ENCODE data around the gene PSIP1.
A peak's percentile ranks its signal among the peaks of the same experiment; 100 is the strongest.
"Not testable (repeated sequence)": the region's sequence is repeated elsewhere in the genome, so short reads cannot be mapped to it uniquely, and the experiment has no call there.

PSIP1 gene

DNA sequence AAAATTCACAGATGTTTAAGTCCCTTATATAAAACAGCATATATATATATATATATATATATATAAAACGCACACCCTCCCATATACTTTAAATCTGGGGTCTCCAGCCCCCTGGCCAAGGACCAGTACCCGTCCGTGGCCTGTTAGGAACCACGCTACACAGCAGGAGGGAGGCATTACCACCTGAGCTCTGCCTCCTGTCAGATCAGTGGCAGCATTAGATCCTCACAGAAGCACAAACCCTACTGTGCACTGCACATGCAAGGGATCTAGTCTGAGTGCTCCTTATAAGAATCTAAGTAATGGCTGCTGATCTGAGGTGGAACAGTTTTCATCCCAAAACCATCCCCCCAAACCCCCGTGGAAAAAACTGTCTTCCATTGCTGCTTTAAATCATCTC, 9.0 kb downstream of the PSIP1 start:
- DNase-seq = no peak

DNA sequence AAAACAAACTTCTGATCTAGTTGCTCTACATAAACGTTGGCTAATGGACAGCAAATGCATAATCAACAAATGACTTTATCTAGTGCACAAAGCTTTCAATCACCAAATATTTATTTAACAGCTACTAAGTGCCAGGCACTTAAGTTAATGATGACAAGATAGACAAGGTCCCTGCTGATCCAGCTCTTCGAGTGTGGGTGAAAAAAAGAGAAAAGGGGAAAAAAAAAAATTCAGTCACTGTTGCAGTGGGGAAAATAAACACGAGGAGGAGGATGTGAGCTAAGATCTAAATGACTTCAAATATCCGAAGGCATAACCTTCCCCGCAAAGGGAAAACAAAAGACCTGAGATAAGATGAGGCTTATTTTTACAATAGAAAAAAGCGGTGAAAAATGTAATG, 9.6 kb downstream of the PSIP1 start:
- no peak for DNase-seq

DNA sequence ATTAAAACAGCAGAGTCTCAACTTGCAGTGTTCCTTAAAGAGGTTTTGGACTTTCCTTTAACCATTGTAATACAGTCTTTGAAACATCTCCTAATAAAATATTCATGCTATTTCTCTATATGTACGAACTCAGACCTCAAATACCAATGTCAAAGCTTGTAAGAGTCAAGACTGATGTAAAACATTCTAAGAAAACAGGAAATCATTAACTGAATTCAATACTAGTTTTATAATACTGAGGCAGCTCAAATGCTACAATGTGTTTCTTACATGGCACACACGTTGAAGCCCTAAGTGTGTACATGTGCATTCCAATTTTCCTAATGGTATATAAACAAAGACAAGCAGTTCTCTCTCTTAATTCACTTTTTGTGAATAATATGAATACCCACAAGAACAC, 11.6 kb downstream of the PSIP1 start:
- no peak for DNase-seq

DNA sequence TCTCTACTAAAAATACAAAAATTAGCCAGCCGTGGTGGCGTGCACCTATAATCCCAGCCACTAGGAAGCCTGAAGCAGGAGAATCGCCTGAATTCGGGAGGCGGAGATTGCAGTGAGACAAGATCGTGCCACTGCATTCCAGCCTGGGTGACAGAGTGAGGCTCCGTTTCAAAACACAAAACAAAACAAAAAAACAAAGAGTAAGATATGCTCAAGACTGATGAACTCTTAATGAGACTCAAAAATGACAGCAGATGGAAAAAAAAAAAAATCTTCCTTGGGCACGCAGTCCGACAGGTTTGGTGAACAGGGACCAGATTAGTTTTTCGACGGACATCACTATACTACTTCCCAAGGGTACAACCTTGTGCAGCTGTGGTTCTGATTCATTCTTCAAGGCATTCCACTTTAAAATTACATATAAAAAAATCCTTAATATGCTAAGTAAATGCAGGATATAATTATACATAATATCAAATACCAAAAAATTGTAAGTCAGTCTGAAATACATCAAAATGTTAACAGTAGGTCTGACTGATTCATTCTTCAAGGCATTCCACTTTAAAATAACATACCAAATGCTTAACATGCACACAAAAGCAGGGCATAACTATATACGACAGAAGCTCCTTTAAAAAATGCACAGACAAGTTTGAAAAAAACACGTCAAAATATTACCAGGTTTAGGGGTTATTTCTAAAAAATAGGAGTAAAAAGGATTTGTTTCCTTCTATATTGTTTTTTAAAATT, 12.3 kb downstream of the PSIP1 start:
- no peak for DNase-seq

DNA sequence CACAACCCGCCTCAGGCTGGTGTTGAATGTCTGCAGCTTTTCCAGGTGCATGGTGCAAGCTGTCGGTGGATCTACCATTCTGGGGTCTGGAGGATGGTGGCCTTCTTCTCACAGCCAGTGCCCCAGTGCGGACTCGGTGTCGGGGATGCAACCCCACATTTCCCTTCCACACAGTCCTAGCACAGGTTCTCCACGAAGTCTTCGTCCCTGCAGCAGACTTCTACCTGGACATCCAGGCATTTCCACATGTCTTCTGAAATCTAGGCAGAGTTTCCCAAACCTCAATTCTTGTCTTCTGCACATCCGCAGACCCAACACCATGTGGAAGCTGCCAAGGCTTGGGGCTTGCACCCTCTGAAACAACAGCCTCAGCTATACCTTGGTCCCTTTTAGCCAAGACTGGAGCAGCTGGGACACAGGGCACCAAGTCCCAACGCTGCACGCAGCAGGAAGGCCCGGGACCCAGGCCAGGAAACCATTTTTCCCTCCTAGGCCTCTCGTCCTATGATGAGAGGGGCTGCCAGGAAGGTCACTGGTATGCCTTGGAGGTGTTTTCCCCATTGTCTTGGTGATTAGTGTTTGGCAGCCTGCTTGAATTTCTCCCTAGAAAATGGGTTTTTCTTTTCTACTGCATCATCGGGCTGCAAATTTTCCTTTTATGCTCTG, 18.2 kb downstream of the PSIP1 start:
- DNase-seq = no peak

DNA sequence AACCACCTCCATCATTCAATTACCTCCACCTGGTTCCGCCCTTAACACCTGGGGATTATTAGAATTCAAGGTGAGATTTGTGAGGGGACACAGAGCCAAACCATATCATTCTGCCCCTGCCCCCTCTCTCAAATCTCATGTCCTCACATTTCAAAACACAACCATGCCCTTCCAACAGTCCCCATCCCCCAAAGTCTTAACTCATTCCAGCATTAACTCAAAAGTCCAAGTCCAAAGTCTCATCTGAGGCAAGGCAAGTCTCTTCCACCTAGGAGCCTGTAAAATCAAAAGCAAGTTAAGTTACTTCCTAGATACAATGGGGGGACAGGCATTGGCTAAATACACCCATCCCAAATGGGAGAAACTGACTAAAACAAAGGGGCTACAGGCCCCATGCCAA, 18.8 kb downstream of the PSIP1 start:
- DNase-seq = no peak

DNA sequence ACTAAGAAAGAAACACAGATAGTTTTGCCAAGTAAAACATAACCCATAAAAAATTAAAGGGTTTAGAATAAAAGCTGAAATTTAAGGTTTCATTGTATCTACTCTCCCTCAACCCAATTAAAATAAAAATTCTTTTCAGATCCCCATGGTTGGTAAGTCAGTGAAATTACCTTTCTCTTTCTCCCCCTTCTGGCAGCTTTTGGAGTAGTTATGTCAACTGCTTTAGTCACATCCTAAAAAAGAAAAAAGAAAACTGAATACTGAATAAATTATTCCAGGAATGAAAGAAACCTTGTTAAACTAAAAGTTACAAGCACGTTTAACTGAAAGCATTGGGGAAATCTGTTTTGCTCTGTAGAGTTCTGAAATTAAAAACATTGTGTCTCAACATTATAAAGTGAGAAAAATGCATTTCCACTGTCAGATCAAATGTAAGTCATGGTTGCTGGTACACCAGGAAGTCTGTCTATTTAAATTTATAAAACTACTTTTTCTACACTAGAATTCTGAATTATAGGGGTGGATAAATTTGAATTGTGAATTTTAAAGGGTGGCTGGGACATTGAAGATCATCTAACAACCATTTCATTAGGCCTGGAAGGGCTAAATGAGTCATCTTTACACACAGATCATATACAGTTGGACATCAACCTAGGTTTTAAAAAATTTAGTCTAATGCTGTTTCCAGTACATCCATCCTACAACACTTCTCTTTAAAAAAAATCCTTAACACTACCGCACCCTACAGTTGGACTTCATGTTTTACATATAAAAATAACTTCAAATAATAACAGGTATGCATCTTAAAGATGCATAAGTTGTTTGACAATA, 24.7 kb downstream of the PSIP1 start:
- peak in 1 of 5 experiments; percentile 22 for DNase-seq

DNA sequence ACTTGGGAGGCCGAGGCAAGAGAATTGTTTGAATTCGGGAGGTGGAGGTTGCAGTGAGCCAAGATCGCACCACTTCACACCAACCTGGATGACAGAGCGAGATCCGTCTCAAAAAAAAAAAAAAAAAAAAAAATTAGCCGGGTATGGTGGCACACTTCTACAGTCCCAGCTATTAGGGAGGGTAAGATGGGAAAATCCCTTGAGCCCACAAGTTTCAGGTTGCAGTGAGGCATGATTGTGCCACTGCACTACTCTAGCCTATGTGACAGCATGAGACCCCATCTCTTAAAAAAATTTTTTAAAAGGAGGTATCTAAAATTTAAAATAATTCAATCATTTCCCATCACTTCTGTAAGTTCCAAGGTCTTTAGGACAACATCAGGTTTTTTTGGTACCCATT, 26.0 kb downstream of the PSIP1 start:
- no peak for DNase-seq

DNA sequence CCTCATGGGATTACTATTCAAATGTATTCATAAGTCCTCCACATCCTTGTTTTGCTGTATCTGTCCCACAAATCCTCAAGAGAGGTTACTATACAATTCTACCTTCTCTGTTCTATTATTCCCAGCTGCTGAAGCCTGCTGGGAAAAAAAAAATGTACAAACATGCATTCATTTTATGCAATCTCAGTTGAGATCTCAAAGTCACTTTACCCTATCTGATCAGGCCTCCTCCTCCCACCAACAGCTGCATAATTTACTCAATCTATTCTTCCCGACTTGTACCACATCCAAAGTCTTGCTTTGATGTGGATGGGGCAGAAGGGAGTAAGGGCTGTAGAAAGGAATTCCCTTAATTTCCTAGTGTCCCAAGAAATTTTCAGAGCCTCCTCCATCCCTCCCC, 28.6 kb downstream of the PSIP1 start:
- DNase-seq = no peak

DNA sequence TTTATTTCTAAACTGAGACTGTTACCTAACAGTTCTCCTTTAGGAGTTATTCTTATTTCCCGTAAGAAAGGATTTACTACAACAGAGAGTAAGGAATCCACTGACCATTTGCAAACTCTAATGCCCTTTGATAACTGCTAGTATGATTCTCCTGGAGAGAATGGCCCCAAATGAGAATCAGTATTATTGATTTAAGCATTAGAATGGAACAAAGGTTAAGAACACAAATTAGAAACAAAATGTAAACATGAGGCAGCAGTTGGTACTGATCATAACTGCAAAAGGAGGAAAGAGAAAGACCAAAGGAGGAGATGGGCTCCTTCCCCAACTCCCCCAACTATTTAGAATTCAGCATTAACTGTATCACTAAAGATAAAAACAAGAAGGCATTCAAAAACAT, 30.7 kb downstream of the PSIP1 start:
- no peak for DNase-seq

DNA sequence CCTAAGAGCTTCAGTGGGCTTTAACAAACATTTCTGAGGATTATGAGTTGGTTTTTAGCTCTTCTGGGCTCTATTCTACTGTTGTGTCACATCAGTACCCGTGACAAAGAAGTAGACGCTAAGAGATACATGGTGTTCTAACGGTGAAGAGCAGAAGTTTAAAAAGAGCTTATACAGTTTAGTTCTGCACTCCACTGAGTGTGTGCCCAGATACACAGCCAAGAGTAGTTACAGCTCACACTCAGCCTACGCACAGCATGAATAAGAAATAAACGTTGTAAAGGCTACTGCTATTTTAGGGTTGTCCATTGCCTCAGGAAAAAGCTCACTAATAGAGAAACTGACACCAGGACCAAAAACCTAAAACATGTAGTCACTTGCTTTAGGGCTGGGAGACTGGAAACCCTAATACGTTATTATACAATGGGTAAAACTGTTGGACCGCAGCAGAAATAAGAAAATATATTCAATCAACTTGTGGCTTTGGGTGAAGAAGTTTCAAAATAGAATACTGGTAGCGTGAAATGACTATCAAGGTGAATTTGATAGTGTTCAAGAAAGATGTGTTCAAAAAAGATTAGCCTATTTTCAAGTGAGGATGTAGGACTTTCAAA, 34.7 kb downstream of the PSIP1 start:
- DNase-seq = no peak

DNA sequence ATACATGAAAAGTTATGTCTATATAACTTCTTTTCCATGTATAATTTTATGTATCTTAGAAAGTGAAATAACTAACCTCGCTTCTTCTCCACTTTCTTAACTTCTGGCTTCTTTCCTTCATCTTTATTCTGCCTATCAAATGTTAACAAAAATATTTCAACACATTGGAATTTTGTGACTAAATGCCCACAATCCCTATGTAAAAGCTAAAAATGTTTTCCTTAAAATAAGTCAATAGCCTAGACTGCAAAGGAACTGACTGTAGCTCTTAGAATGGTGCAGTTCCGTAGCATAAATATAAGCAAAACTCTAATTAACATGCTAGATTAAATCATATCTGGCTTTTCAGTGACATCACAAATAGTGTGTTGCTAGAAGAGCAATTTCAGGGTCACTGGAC, 40.9 kb downstream of the PSIP1 start:
- no peak for DNase-seq

DNA sequence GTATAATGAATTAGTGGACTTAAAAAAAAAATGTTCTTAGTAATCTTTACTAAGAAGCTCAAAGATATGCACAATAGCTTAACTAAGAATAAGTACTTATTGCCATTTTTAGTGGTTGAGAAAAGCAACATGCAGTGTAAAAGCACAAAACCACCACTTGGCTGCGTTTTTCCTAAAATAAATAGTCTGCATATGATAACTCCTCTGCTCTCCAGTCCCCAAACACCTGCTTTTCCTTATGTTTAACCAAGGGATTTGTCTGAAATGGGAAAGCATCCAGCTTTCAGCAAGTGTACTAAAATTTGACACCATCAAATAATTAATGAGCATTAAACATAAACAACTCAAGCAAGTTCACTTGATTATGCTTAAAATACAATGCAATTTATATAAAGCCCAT, 41.4 kb downstream of the PSIP1 start:
- DNase-seq = no peak

DNA sequence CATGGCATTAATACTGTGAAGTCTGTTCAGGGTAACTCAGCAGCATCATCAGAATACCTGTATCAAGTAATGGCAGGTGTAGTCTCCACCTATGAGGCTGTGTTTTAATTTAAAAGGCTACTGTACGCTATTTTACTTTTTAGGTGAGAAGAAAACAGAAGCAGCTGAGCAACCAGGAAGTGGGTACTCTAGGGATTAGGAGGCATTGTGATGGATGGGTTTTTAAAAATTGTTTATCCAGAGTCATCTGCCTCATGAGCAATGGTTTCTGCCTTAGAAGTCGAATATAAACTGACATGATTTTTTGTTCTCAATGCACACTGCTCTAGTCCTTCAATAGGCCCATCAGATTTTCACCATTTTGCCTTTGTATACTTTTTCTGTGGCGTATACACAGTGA, 42.6 kb downstream of the PSIP1 start:
- DNase-seq = no peak

DNA sequence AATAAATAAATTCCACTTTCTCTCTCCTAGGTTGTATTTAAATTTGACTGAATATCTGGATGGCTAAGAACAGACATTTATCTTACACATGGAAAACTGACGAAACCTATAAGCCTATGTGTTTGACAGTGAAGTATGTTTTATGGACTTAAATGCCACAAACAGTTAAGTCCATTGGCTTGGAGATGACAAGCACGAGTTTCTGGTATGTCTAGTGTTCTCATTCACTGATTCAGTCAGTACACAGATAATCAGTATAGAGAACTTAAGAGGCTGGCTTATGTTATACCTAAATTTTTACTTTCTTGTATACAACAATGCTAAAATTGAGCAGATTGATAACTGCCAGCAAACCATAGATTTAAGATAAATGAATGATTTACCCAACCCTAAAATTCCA, 49.2 kb downstream of the PSIP1 start:
- no peak for DNase-seq

DNA sequence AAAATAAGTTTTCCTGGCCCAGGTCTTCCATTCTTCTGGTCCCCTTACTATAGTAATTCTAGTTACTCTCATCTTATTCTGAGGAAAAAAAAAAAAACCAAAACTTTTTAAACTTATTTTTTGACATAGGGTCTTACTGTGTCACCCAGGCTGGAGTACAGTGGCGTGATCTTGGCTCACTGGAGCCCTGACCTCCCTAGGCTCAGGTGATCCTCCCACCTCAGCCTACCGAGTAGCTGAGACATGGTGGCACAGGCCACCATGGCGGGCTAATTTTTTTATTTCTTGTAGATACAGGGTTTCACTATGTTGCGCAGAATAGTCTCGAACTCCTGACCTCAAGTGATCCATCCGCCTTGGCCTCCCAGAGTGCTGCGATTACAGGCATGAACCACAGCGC, 49.7 kb downstream of the PSIP1 start:
- no peak for DNase-seq

DNA sequence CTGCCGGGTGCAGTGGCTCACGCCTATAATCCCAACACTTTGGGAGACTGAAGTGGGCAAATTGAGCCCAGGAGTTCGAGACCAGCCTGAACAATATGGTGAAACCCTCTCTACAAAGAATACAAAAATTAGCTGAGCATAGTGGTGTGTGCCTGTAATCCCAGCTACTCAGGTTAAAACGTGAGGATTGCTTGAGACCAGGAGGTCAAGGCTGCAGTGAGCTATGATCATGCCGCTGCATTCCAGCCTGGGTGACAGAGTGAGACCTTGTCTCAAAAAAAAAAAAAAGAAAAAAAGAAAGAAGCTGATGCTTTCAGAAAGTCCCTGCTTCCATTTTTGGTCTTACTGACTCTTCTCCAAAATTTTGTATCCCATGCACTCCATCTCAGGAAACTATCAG, 56.8 kb downstream of the PSIP1 start:
- DNase-seq = no peak

DNA sequence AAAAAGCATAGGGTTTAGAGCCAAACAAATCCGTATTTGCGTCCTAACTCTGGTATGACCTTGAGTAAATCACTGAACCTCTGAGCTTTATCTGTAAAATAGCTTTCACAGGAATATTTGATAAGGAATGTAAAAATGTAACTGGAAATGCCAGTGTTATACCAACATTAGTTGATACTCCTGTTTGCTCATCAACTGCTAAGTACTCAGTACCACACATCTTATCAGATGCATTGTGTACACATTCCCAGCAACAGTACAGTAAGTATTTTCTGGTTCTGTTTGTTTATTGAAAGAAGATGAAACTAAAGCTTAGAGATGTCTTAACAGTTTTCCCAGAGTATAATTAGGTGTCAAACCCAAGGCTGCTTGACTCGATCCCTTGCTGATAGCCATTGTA, 66.6 kb downstream of the PSIP1 start:
- DNase-seq = no peak

DNA sequence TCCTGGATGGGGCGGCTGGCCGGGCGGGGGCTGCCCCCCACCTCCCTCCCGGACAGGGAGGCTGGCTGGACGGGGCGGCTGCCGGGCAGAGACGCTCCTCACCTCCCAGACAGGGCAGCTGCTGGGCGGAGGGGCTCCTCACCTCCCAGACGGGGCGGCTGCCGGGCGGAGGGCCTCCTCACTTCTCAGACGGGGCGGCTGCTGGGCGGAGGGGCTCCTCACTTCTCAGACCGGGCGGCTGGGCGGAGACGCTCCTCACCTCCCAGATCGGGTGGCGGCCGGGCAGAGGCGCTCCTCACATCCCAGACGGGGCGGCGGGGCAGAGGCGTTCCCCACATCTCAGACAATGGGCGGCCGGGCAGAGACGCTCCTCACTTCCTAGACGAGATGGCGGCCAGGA, 68.5 kb downstream of the PSIP1 start:
- DNase-seq = not testable (repeated sequence)

DNA sequence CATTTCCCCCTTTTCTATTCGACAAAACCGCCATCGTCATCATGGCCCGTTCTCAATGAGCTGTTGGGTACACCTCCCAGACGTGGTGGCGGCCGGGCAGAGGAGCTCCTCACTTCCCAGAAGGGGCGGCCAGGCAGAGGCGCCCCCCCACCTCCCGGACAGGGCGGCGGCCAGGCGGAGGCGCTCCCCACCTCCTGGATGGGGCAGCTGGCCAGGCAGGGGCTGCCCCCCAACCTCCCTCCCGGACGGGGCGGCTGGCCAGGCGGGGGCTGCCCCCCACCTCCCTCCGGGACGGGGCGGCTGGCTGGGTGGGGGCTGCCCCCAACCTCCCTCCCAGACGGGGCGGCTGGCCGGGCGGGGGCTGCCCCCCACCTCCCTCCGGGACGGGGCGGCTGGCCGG, 68.9 kb downstream of the PSIP1 start:
- DNase-seq = not testable (repeated sequence)

DNA sequence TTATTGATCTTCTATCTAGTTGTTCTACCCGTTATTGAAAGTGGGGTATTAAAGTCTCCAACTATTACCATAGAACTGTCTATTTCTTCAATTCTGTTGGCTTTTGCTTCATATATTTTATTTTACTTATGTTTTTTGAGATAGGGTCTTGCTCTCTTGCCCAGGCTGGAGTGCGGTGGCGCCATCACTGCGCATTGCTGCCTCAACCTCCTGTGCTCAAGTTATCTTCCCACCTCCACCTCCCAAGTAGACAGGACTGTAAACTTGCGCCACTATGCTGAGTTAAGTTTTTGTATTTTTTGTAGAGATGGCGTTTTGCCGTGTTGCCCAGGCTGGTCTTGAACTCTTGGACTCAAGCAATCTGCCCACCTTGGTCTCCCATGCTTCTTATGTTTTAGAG, 71.9 kb downstream of the PSIP1 start:
- DNase-seq = no peak

DNA sequence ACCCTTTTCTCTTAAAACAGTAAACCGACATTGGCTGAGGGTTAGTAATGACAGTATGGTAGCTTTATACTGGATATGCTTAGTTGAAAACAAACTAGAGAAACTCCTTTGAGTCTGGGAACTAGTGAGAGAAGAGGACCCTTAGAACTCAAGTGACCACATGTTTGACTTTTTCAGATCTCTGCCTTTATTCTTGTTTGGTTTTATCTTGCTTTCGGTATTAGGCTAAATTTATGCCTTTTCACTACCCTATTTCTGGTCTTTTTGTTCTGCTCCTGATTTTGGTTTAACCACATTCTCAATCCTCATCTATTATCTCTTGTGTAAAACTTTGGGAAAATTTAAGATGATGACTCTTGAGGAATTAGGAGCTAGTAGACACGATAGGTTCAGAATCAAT, 77.1 kb downstream of the PSIP1 start:
- DNase-seq = no peak

DNA sequence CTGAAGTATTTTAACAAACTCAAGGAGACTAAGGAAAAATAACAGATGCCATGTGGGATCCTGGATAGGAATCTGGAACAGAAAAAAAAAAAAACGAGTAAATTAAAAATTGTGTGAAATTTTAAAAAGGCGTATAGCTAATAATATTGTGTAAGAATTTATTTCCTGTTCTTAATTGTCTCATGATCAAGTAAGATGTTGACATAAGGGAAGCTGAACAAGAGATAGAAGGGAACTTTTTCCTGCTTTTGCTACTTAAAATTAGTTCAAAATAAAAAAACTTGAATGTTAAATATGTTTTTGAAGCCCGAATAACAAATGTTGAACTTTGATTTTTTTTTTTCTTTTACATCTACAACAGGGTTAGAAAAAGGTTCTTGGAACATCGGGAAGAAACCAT, 77.6 kb downstream of the PSIP1 start:
- no peak for DNase-seq
